GM10847 (cell line): ENCODE results near the gene SPATA31C2.

ENCODE experiments used
- POLR2A ChIP-seq: IDR thresholded peaks from 2 replicates; pipeline ENCODE4 v1.6.1; 2011; ENCODE audit not compliant: insufficient read length; ENCODE audit errors: extremely low read depth

SPATA31C2 gene

DNA sequence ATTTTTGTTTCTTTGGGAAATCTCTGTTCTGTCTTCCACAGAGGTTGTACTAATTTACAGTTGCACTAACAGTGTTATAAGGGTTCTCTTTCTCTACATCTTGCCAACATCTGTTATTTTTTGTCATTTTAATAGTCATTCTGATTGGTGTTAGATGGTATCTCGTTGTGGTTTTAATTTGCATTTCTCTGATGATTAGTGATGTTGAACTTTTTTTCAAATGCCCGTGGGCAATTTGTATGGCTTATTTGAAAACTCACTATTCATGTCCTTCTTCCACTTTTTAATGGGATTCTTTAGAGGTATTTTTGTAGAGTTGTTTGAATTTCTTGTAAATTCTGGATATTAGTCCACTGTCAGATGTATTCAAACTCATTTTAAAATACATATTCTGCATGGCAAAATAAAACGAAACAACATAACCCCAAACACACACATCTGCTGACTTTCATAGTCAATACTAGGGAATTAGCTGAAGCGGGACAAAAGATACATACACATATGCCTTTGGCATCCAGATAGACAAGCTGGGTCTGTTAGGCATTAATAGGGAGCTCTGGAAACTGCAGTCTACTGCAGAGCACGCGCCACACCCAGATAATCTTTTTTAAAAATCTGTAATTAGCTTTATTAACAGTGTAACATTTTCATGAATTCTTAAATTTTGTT is 5.8 kb upstream of the SPATA31C2 start:
- no peak for TF ChIP-seq POLR2A

DNA sequence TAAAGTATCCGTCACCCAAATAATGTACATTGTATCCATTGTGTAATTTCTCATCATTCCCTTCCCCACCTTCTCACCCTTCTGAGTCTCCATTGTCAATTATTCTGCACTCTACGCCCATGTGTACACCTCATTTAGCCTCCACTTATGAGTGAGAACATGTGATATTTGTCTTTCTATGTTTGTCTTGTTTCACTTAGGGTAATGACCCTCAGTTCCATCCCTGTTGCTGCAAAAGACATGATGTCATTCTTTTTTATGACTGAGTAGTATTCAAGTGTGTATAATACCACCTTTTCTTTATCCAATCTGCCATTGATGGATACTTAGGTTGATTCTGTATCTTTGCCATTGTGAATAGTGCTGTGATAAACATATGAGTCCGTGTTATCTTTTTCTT is 4.9 kb upstream of the SPATA31C2 start:
- TF ChIP-seq POLR2A = no peak

DNA sequence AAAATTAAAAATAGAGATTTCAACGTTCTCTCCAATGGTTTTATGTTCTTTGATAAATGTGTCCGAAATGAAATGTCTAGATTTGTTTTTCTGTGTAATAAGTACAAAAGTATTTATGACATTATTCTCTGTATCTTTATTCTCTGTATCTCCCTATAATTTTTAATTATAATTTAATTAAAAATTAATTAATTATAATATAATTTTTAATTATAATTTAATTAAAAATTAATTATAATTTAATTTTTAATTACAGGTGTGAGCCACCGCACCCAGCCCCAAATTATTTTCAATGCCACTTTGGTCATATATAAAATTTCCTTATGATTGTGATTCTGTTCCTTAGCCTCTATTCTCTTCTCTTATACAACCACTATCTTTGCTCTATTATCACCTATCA is 28.2 kb downstream of the SPATA31C2 start:
- TF ChIP-seq POLR2A = no peak

DNA sequence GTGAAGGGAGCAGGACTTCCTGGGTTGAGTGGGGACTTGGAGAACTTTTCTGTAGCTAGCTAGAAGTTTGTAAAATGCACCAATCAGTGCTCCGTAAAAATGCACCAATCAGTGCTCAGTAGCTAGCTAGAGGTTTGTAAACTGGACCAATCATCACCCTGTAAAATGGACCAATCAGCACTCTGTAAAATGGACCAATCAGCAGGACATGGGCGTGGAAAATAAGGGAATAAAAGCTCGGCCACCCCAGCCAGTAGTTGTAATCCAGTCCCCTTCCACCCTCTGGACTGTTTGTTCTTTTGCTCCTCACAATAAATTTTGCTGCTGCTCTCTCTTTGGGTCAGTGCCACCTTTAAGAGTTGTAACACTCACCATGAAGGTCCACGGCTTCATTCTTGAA is 29.5 kb downstream of the SPATA31C2 start:
- TF ChIP-seq POLR2A = no peak

DNA sequence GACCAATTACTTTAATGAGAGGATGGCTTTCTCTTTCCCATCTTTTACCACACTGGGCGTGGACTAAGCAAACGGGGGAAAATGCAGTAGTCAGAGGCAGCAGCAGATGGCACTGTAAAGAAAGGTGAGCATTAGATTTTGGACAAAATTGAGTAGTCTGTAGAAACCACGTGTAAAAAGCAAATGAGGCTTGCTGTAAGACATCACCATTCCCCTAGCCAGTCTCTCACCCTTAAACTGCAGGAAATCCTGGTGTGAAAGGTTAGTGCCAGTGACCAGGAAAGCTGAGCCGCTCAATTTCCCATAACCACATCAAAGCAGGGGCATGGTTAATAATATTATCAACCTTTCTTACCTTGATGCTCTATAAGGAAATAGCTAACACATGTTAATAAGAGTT is 31.8 kb downstream of the SPATA31C2 start:
- TF ChIP-seq POLR2A = no peak

DNA sequence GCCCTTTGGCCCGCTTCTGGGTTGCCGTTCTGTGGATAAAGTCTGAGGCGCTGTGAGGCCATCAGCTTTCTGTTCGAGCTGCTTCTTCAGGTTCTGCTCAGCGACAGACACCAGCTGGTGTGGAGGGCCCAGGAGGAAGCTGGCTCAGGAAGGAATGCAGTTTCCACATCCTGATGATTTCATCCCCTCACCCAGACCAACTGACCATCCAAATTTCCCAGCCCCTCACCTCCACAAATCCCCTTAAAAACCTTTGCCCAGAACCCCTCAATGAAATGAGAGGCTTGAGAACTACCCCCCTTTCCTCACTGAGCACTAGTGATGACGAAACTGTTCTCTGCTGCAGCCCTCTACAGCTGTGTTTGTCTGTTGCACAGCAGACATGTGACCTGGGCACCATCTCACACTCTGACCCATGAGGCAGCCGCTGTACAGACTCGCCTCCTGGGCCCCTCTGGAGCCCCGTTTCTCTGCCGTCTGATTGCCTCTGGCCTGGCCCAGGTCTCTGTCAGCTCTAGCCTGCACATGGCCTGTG is 45.4 kb downstream of the SPATA31C2 start:
- TF ChIP-seq POLR2A = no peak

DNA sequence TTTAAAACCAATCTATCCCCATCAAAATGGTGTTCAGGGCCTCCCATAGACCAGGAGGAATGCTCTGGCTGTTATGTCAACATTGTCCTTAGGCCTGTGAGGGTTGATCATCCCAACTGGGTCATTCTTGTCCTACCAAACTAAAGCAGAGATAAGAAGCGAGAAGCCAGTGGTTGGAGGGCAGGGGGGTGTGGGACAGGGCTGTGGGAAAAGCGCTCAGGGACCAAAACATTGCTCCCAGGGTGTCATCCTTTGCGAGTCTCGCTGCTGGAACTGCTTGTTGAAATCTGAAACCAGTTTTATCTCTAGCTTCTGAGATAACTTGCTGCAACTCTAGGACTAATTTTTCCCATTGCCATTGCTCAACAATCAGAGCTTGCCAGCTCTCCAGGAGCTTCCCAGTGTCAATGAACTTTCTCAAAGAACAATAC is 48.1 kb downstream of the SPATA31C2 start:
- TF ChIP-seq POLR2A = no peak

DNA sequence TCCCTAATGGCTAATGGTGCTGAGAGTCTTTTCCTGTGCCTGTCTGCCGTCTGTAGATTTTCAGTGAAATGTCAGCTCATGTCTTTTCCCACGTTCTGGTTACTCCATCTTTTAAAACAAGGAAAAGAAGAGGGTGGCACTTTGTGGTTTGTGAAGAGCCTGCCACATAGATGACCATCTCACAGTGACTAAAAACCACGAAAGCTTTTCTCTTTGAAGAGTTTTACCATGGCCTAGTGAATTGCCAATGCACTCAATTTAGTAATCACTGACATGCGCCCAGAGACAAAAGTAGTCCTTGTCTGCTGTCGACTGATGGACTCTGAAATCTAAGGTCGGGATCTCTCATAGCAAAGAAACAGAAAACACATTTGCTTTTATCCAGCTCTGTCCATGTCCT is 50.4 kb downstream of the SPATA31C2 start:
- no peak for TF ChIP-seq POLR2A

DNA sequence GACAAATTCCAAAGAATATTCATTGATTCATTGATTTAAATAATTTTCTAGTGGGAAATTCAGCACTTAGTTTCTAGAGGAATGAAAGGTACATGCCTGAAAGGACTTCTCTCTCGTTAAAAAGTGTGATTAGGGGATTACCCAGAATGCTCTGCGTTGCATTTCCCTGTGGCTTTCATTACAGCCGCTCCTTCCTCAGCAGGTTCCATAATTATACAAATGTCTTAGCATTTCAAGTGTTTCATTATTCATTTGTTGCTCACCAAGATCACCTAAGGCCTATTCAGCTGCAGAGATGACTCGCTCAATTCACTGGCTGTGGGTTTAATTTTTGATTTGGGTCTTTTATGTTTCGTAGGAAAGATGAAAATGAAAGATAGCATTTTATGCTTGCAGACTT is 52.8 kb downstream of the SPATA31C2 start:
- TF ChIP-seq POLR2A = no peak

DNA sequence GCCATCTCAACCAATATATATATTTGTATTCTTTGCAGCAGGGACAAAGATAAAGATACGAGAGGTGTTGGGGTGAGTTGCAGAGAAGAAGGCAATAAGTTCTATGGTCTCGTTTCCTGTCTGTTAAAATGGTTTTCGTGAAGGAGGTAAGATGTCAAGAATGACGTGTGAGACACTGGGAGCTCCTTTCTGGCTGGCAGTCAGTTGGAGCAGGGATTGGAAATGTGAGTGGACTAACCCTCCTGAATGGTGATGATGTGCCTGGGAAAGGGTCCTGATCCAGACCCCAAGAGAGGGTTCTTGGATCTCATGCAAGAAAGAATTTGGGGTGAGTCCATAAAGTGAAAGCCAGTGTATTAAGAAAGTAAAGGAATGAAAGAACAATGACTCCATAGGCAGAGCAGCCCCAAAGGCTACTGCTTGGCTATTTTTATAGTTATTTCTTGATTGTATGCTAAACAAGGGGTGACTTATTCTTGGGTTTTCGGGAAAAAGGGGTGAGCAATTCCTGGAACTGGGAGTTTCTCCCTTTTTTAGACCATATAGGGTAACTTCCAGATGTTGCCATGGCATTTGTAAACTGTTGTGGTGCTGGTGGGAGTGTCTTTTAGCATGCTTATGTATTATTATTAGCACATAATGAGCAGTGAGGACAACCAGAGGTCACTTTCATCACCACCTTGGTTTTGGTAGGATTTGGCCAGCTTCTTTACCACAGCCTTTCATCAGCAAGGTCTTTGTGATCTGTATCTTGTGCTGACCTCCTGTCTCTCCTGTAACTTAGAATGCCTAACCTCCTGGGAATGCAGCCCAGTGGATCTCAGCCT is 53.7 kb downstream of the SPATA31C2 start:
- TF ChIP-seq POLR2A = no peak
